Loucy (cell line): ENCODE data around the gene RASGEF1B.

ENCODE experiments used
- EZH2phosphoT487 ChIP-seq: fragments of 200-600 bp; IDR thresholded peaks from 2 replicates; pipeline ENCODE4 v1.6.1; 2018; ENCODE audit warnings: antibody characterized with exemption, mild to moderate bottlenecking, moderate library complexity, borderline replicate concordance
- TF ChIP-seq, protein P1 (sequence below): fragments of 200-600 bp; sonication (generic); conservative IDR thresholded peaks from 2 replicates; pipeline ENCODE4 v1.5.1; 2014; ENCODE audit warnings: mild to moderate bottlenecking, antibody characterized with exemption, low read length

DNA sequence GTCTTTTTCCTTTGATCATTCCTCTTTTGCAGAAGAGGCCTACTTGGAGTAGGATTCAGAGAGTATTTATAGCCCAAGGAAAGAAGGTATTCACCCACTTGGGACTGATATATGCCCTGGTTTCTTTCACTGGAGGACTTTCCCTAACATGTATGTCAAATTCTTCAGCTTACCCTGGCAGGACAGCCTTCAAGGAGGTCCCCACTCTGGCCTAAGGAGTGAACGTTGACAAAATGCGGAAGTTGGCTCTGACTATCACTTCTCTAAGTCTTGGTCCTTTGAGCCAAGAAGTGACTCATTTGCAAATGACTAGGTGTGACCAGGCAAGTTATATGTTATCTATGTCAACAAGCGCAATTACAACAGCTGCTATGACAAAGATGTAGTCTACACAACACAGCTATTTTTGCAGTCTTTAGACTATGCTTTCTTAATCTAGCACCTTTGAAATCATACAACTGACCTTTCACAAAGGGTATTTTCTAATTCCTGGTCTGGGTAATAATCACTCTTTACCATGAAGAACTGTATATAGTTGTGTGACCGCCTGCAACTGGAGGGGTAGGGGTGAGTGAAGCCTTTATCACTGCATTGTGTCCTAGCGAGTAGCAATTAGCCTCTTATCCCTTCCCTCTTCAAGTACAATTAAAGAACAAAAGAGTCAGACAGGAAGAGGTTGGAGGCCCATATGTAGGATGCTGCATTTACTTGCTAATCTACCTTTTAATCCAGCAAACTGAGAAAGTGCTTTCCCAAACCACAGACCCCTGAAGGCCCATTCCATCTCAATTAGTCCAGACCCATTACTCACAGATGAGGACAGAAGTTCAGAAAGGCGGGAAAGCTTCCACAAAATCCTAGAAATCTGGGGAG lies 50.1 kb downstream of the RASGEF1B start:
- TF ChIP-seq, protein P1, sequence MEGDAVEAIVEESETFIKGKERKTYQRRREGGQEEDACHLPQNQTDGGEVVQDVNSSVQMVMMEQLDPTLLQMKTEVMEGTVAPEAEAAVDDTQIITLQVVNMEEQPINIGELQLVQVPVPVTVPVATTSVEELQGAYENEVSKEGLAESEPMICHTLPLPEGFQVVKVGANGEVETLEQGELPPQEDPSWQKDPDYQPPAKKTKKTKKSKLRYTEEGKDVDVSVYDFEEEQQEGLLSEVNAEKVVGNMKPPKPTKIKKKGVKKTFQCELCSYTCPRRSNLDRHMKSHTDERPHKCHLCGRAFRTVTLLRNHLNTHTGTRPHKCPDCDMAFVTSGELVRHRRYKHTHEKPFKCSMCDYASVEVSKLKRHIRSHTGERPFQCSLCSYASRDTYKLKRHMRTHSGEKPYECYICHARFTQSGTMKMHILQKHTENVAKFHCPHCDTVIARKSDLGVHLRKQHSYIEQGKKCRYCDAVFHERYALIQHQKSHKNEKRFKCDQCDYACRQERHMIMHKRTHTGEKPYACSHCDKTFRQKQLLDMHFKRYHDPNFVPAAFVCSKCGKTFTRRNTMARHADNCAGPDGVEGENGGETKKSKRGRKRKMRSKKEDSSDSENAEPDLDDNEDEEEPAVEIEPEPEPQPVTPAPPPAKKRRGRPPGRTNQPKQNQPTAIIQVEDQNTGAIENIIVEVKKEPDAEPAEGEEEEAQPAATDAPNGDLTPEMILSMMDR, result no peak
- TF ChIP-seq EZH2phosphoT487, result no peak
